Osteocyte (in vitro differentiated cells): ENCODE measurements around the gene CLEC4M. TPM values are rescaled to one million over a fixed set of nuclear protein-coding genes. Genes with fewer than 3 reads are reported as not detected.
"Not testable (repeated sequence)": the region's sequence is repeated elsewhere in the genome, so short reads cannot be mapped to it uniquely, and the experiment has no call there.

Experiments used
- DNase-seq: peaks from one replicate; pipeline ENCODE4 v3.0.0; 2021; ENCODE audit warnings: mixed read lengths; ENCODE audit not compliant: unreplicated experiment; ENCODE audit errors: extremely low spot score
- H3K27ac Mint-ChIP-seq: one replicate; pipeline ENCODE4 v1.8.0; 2021; ENCODE audit warnings: mild to moderate bottlenecking, mixed read lengths; ENCODE audit not compliant: unreplicated experiment
- H3K27me3 Mint-ChIP-seq: one replicate; pipeline ENCODE4 v1.8.0; 2021; ENCODE audit warnings: mixed read lengths; ENCODE audit not compliant: unreplicated experiment
- H3K36me3 Mint-ChIP-seq: one replicate; pipeline ENCODE4 v1.8.0; 2021; ENCODE audit warnings: mixed read lengths; ENCODE audit not compliant: unreplicated experiment
- H3K4me1 Mint-ChIP-seq: one replicate; pipeline ENCODE4 v1.8.0; 2021; ENCODE audit warnings: mixed read lengths; ENCODE audit not compliant: unreplicated experiment
- H3K4me3 Mint-ChIP-seq: one replicate; pipeline ENCODE4 v1.8.0; 2021; ENCODE audit warnings: mild to moderate bottlenecking, moderate library complexity, mixed read lengths; ENCODE audit not compliant: unreplicated experiment
- H3K9me3 Mint-ChIP-seq: one replicate; pipeline ENCODE4 v1.8.0; 2021; ENCODE audit warnings: mixed read lengths; ENCODE audit not compliant: unreplicated experiment
- CTCF ChIP-seq: fragments of 200-600 bp; sonication (generic); IDR thresholded peaks from 2 replicates; pipeline ENCODE4 v1.5.0; 2021; ENCODE audit warnings: antibody characterized with exemption, mild to moderate bottlenecking, moderate library complexity
- total RNA-seq: library from RNA; stranded (reverse); gene quantifications from 2 replicates; pipeline ENCODE4 v1.2.1, GENCODE V29; 2021

Gene CLEC4M
- total RNA-seq, 1 donor from 2014 or later: not detected

GRCh38 chr19:7788933-7789323, 25.9 kb downstream of the CLEC4M start:
- H3K9me3 Mint-ChIP-seq: no peaks in the 10 kb centered on the region
- no peak for DNase-seq
- no peaks in the 10 kb centered on the region for H3K4me1 Mint-ChIP-seq
- no peak overlapping the region for H3K4me3 Mint-ChIP-seq
- no peak overlapping the region for H3K27ac Mint-ChIP-seq
- no peak for TF ChIP-seq CTCF
- no peaks in the 10 kb centered on the region for H3K36me3 Mint-ChIP-seq
- peaks cover 22% of the 10 kb centered on the region for H3K27me3 Mint-ChIP-seq

GRCh38 chr19:7789447-7789846, 26.4 kb downstream of the CLEC4M start:
- no peaks in the 10 kb centered on the region for H3K36me3 Mint-ChIP-seq
- H3K4me1 Mint-ChIP-seq: no peaks in the 10 kb centered on the region
- TF ChIP-seq CTCF: no peak
- H3K27ac Mint-ChIP-seq: no peak overlapping the region
- DNase-seq: no peak
- H3K27me3 Mint-ChIP-seq: peaks cover 20% of the 10 kb centered on the region
- no peaks in the 10 kb centered on the region for H3K9me3 Mint-ChIP-seq
- H3K4me3 Mint-ChIP-seq: no peak overlapping the region

GRCh38 chr19:7790416-7790815, 27.4 kb downstream of the CLEC4M start:
- H3K27me3 Mint-ChIP-seq: peaks cover 20% of the 10 kb centered on the region
- TF ChIP-seq CTCF: no peak
- no peak overlapping the region for H3K27ac Mint-ChIP-seq
- H3K4me1 Mint-ChIP-seq: no peaks in the 10 kb centered on the region
- H3K36me3 Mint-ChIP-seq: no peaks in the 10 kb centered on the region
- H3K4me3 Mint-ChIP-seq: no peak overlapping the region
- no peak for DNase-seq
- no peaks in the 10 kb centered on the region for H3K9me3 Mint-ChIP-seq

GRCh38 chr19:7792281-7792680, 29.2 kb downstream of the CLEC4M start:
- no peak for TF ChIP-seq CTCF
- Mint-ChIP-seq H3K27me3 (peaks cover 17% of the 10 kb centered on the region), H3K27ac (no peak overlapping the region), H3K4me3 (no peak overlapping the region), H3K4me1 (no peaks in the 10 kb centered on the region), H3K36me3 (no peaks in the 10 kb centered on the region), H3K9me3 (no peaks in the 10 kb centered on the region)
- no peak for DNase-seq

GRCh38 chr19:7792701-7793100, 29.7 kb downstream of the CLEC4M start:
- H3K27ac Mint-ChIP-seq, H3K9me3 Mint-ChIP-seq, H3K4me3 Mint-ChIP-seq, H3K36me3 Mint-ChIP-seq, H3K4me1 Mint-ChIP-seq, DNase-seq: not testable (repeated sequence)
- peaks cover 18% of the 10 kb centered on the region for H3K27me3 Mint-ChIP-seq

GRCh38 chr19:7793493-7793892, 30.4 kb downstream of the CLEC4M start:
- no peak for DNase-seq
- Mint-ChIP-seq H3K9me3 (no peaks in the 10 kb centered on the region), H3K27me3 (peaks cover 23% of the 10 kb centered on the region), H3K27ac (no peak overlapping the region), H3K36me3 (no peaks in the 10 kb centered on the region), H3K4me3 (no peak overlapping the region), H3K4me1 (no peaks in the 10 kb centered on the region)
- no peak for TF ChIP-seq CTCF
